SK-N-SH (cell line): ENCODE data around the gene ARFRP1.

Experiments used
- CTCF ChIP-seq: fragments of 200-600 bp; sonication (generic); IDR thresholded peaks from 2 replicates; pipeline ENCODE4 v1.6.1; 2017; ENCODE audit warnings: antibody characterized with exemption, mild to moderate bottlenecking, moderate library complexity
- EP300 ChIP-seq, 2 experiments: IDR thresholded peaks; 2 replicates each; pipeline versions ENCODE4 v1.4.0 to v1.6.1; 2012; ENCODE audit warnings: borderline replicate concordance in 1 of 2, low read depth in 1 of 2, low read length in 1 of 2
- EZH2phosphoT487 ChIP-seq: fragments of 200-600 bp; sonication (generic); IDR thresholded peaks from 2 replicates; pipeline ENCODE4 v1.6.1; 2017; ENCODE audit warnings: low read depth, mixed run types, mild to moderate bottlenecking, antibody characterized with exemption, moderate library complexity, borderline replicate concordance
- GABPA ChIP-seq: IDR thresholded peaks from 2 replicates; pipeline ENCODE4 v1.4.0; 2012; ENCODE audit warnings: low read depth, mild to moderate bottlenecking
- JUND ChIP-seq: IDR thresholded peaks from 2 replicates; pipeline ENCODE4 v1.4.0; 2012
- POLR2AphosphoS5 ChIP-seq: IDR thresholded peaks from 2 replicates; pipeline ENCODE4 v1.6.1; 2012; ENCODE audit warnings: low read depth, low read length
- RFX5 ChIP-seq: IDR thresholded peaks from 2 replicates; pipeline ENCODE4 v1.6.1; 2012; ENCODE audit warnings: mild to moderate bottlenecking, improper control_type of control experiment, low read length

GRCh38 chr20:63708301-63709148, 749 bp upstream of the ARFRP1 start:
- TF ChIP-seq CTCF (no peak), JUND (no peak), RFX5 (no peak), EZH2phosphoT487 (no peak), EP300 (IDR thresholded peaks at IDR 0.05; ENCODE audit: borderline replicate concordance in 1 of 2, low read depth in 1 of 2, low read length in 1 of 2) (no peak), GABPA (no peak), POLR2AphosphoS5 (no peak)
